SKM-1 (cell line): Measurements from ENCODE around the gene BRAF.
"Not testable (repeated sequence)": the region's sequence is repeated elsewhere in the genome, so short reads cannot be mapped to it uniquely, and the experiment has no call there.

Experiments used
- DNase-seq: peaks from one replicate; lab custom pipeline; 2025; ENCODE audit not compliant: unreplicated experiment; lab: John Stamatoyannopoulos, UW

BRAF gene

DNA sequence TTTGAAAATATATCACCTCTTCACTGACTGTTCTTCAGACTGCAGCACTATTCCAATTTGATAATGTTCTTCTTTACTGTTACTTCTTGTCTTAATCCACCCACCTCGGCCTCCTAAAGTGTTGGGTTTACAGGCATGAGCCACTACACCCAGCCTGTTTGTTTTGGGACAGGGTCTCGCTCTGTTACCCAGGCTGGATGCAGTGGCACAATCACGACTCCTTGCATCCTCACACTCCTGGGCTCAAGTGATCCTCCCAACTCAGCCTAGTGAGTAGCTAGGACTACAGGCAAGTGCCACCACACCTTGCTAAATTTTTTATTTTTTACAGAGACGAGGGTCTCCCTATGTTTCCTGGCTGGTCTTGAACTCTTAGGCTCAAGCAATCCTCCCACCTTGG lies 150.4 kb downstream of the BRAF start:
- no peak for DNase-seq

DNA sequence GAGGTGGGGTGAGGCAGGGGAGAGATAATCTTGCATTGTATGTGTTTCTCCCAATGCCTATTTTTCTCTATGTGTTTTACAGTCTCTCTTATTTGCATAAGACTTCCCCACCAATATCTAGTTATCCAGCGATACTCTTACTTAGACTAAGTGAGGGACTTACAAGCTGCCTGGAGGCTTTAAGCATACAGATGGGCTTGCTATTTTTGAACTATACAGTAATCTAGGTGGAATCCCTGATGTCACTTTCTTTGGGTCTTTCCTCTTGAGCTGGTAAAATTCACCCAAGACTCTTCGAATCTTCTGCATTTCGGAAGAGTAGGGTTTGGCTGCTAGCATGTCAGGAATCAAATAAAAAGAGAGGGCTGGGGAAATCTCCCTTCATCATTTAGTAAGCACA lies 151.6 kb downstream of the BRAF start:
- DNase-seq, result no peak

DNA sequence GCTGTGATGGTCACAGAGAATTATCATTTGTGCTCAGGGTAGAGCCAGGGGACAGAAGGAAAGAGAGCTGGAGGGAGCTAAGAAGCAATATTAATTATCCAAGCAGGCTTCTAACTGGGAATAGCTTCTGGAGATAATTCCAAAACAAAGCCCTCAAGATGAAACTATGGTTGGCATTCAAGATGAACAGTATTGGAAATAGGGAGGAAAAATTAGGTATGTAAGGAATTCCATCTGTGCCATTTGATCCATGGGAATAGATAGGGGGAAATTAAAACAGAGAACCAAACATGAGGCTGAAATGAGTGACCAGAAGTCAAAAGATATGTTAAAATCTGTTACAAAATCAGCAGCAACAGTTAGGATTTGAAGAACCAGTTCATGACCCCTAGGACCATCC lies 152.9 kb downstream of the BRAF start:
- no peak for DNase-seq

DNA sequence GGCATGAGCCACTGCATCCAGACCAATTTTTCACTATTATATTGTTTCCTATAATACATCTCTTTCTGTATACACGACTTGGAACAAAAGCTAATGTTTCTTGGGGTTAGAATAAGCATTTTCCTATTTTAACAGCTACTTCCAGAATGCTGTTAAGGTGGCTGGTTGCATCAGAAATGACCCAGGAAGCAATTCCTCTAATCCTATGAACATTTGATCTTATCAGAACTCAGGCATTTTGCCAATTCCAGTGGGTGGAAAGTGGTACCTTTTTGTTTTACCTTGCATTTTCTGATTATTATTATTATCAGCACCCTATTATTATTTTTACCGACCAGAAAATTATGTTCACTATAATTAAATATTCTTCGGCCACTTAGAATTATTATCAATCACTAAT lies 154.9 kb downstream of the BRAF start:
- DNase-seq, result no peak

DNA sequence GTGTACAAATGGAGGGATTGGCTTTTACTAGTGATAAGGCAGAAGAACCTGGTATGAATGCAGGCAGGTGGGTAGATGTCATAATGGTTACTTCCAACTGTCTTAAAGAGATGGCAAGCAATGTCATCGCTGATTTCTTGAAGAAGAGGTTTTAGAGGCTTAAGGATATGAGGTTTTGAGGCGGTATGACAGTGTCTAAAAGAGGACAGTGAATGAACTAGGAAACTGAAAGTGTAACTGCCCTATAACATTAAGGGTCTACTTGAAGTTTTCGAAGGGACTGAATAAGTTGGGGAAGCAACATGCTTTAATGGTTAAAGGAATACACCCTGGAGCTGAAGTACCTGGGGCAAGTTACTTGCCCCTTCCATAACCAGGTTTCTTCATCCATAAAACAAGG lies 157.3 kb downstream of the BRAF start:
- DNase-seq, result no peak

DNA sequence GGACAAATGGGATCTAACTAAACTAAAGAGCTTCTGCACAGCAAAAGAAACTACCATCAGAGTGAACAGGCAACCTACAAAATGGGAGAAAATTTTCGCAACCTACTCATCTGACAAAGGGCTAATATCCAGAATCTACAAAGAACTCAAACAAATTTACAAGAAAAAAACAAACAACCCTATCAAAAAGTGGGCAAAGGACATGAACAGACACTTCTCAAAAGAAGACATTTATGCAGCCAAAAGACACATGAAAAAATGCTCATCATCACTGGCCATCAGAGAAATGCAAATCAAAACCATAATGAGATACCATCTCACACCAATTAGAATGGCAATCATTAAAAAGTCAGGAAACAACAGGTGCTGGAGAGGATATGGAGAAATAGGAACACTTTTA lies 159.3 kb downstream of the BRAF start:
- DNase-seq, result not testable (repeated sequence)

DNA sequence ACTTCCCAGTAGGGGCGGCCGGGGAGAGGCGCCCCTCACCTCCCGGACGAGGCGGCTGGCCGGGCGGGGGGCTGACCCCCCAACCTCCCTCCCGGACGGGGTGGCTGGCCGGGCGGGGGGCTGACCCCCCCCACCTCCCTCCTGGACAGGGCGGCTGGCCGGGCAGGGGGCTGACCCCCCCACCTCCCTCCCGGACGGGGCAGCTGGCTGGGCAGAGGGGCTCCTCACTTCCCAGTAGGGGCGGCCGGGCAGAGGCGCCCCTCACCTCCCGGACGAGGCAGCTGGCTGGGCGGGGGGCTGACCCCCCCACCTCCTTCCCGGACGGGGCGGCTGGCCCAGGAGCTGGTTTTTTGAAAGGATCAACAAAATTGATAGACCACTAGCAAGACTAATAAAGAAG lies 161.6 kb downstream of the BRAF start:
- DNase-seq, result not testable (repeated sequence)

DNA sequence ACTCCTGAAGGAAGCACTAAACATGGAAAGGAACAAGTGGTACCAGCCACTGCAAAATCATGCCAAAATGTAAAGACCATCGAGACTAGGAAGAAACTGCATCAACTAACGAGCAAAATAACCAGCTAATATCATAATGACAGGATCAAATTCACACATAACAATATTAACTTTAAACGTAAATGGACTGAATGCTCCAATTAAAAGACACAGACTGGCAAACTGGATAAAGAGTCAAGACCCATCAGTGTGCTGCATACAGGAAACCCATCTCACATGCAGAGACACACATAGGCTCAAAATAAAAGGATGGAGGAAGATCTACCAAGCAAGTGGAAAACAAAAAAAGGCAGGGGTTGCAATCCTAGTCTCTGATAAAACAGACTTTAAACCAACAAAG lies 163.4 kb downstream of the BRAF start:
- DNase-seq, result not testable (repeated sequence)

DNA sequence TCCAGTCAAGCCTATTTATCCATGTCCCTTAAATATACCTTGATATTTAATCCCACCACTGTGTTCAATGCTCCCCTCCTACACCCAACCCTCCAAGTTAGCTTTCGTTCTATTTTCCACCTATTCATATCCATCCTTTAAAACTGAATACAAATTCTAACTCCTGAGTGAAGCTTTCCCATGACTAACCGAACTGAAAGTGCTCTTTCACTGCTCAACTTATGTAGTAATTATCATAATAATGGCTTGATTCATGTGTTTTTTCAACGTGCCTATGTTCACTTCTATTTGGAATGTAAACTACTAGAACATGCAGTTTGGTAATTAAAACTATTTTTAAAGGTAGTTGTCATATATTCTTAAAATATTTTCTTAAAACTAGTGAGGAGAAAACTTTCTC lies 170.2 kb downstream of the BRAF start:
- no peak for DNase-seq

DNA sequence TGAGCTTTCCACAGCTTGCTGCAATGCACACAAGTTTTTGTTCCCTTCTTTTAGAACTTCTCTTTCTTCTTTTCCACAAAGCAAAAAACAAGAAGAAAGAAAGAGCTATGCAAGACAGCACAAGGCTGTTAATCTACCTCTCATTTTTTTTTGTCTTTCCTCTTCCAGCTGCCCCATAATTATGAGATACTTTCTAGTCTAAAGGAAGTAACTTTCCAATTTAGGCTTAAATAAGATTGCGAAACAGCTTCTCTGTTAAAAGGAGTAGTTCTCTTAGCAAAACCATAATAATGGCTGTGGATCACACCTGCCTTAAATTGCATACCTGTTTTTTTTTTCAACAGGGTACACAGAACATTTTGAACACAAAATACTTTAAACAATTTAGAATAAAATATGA lies 172.2 kb downstream of the BRAF start:
- DNase-seq, result peak; percentile 59

DNA sequence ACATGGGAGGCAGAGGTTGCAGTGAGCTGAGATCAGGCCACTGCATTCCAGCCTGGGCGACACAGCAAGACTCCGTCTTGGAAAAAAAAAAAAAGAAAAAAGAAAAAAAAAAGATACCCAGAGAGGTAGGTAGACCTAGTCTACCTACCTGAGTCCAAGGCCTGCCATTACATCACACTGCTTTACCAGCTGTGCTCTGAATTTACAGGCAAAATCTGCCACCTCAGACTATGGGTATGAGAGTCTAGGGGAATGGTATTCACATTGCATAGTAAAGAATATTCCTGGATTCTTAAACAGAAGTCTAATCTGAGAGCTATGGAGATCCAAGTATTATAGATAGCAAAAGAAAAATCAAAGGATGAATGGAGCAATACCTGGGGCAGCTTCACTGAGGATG lies 178.0 kb downstream of the BRAF start:
- no peak for DNase-seq

DNA sequence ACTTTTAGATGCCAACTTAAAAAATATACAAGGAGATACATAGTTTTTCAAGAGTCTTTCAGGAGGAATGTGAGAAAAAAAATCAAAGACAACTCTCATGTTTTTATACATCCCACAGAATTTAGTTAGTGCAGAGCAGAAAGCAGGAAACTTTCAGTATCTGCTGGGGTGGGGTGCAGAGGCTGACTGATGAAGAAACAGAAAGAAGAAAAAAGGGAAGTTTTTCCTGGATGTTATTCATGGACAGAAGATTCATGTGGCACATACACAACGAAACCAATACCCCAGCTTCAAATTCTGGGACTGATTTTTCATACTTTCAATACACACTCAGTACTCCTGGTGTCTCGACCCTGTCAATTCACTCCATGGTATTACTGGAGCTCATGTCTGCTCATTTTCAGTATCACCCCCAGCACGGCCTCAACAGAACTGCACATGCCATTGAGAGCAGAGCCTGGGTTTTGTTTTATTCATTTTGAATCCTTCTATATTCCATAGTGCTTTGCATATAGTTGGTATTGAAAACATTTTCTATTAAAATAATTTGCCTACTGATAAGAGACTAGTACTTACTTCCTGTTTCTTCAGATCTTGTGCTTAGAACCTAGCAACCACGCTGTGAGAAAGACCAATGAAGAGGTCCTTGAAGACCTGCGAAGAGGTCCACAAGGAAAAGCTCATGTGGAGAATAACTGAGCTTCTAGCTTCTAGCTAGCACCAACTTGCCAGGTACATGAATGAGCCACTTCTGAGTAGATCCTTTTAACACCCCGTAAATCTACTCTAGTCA lies 179.3 kb downstream of the BRAF start:
- peak; percentile 2 for DNase-seq

DNA sequence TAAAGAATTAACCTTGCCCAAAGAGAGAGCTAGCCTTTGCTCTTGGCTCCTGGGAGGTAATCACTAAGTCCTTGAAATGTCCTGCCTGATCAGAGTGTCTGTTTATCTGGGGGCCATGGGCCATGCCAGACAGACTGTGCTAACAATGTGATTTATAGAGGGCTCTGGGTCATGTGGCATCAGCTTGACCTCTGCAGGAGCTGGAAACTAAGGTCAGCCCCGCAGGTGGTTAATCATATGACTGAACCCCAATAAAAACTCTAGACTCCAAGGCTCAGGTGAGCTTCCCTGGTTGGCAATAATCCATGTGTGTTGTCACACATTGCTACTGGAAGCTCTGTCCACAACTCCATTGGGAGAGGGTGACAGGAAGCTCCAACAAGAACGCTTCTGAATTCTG lies 180.7 kb downstream of the BRAF start:
- DNase-seq, result no peak

DNA sequence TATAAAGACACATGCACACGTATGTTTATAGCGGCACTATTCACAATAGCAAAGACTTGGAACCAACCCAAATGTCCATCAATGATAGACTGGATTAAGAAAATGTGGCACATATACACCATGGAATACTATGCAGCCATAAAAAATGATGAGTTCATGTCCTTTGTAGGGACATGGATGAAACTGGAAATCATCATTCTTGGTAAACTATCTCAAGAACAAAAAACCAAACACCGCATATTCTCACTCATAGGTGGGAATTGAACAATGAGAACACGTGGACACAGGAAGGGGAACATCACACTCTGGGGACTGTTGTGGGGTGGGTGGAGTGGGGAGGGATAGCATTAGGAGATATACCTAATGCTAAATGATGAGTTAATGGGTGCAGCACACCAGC lies 181.5 kb downstream of the BRAF start:
- DNase-seq, result not testable (repeated sequence)

DNA sequence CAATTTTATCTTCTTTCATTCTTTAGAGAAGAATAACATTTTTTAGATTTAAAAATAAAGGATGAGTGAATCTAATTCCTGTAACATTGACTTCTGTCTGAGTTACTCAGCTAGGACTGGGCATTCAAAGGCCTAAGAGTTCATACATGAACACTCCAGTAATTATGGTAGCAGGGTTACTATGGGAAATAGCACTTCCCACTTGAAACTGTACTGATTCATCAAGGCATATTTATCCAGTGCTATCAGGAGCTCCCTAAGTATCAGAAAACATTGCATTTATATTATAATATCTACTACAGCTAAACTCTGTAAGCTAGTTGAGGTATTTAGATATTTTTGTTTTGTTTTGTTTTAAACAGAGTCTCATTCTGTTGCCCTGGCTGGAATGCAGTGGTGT lies 186.4 kb downstream of the BRAF start:
- DNase-seq, result no peak

DNA sequence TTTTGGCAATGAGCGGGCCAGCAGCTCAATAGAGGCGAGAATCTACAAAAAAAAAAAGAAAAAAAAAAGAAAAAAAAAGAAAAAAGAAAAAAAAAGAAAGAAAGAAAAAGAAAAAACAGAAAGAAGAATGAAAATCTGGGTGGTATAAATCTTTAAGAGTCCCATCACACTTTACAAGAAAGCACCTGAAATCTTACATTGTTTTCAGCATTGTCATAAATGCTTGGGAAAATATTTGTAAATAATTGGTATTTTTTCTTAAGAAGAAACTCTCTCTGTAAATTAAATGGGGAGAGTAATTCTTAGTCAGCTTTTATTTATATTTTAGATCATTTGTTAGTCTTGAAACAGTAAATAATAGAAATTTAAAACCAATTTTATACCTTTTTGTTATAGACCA lies 190.0 kb downstream of the BRAF start:
- no peak for DNase-seq

DNA sequence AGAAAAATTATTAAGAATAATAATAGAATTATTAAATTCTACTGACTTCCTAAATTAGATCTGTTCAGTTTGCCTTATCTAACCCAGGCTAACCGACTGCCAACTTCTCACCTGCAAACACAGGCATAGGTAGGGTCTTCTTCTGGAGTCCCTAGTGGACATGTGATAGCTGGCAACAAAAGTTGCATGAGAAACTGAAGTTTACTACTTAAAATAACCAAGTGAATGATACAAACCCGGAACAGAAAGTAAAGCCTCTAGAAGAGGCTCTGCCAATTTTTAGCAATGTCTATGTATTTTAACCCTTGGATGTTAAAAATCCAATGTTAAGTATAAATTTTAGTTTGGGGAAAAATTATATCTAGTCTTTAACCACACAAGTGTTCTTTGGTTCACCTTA lies 190.6 kb downstream of the BRAF start:
- no peak for DNase-seq

DNA sequence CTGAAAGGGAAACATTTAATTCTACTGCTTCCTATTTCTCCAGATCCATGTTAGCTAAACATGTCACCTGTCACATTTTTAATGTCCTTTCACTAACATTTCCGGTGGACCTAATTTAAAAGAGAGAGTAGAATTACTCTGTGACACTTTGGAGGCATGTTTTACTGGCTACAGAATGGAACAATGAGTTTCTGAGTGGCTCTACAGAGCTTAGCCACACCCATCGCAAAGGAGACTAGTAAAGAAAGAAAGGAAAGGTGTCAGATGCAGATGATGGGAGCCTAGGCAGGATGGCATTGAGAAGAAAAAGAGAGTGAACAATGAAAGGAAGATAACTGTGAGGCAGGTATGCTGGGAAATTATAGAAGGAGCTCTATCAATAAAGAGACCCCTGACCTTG lies 192.3 kb downstream of the BRAF start:
- no peak for DNase-seq

DNA sequence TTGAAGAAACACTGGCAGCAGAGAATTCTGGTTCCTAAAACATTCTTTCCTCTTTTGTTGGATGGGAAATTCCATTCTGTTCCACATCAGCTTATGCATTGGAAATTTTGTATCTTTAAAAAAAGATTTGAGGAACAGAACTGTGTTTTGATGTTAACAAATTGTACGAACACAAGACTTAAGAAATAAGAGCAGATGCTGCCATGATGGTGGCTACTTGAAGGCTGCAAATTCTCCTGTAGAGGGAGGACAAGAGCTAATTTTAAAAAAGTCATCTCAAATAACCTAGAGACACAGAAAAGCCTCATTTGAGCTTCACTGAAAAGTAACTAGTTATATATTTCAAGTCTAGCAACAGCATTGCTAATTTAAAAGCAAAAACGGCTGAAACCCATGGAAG lies 198.4 kb downstream of the BRAF start:
- DNase-seq, result no peak

DNA sequence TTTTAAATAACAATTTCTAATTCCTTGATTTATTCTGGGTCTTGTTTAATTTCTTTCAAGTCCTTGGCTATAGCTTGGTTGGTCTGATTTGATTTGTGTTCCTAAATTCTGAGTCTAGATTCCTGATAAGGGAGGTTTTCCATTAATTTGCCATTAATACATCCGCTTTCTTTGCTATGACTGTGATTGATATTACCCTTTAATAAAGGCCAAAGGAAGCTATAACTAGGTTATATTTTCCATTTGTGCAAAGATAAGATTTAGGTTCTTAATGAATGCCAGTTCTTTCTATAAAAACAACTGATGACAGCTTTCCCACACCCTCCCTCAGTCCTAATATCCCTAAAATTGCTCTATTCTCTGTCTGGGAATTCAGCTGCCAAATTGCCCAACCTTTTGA lies 200.0 kb downstream of the BRAF start:
- no peak for DNase-seq

DNA sequence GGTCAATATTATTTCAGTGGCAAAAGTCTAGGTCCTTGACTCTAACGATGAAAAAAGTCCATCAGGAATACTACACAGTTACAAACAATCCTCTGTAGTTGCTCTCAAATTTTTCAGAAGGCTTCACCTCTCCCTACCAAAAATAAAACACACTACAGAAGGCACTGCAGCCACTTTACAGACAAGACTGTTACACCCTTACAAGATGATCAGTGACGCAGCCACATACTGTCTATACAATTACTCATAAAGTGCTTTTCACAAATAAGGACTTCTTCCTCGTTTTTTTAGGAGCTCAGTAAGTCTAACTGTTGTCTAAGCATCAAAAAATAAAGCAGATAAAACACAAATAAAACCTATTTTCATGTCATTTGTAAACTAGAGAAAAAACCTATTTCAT lies 201.2 kb downstream of the BRAF start:
- DNase-seq, result no peak

DNA sequence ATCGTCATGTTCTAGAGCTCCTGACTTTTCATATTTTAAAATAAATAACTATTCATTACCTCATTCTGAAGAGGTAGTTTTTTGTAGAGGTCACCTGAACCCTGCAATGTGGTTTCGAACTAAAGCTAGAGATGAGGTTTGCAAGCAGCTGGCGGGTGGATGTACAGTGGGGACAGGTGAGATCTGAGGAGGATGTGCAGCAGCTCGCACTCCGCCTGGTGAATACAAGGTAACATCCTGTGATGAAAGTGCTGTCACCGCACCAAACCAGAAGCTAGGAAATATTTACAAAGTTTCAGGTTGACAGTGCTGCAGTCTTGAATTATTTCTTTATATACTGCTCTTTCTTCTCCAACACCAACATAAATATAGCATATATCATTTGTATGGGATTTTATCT lies 201.7 kb downstream of the BRAF start:
- no peak for DNase-seq

DNA sequence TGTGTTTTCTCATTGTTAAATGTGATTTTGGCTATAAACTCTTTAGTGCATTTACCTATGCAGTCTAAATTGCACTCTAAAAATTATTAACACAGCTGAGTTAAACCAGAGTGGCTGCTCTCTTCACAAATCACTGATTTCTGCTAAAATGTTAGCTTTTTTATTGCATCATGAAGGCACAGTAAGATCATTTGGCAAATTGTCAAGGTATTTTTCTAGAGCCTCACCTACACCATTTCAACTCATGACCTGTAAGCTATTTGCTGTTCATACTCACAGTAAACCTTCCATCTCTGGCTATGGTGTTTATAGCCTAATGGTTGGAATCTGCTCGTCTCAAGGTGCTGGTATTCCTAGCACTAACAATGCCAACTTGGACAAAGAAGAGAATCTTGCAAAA lies 202.5 kb downstream of the BRAF start:
- no peak for DNase-seq
